ENCODE data around the gene GLT8D1.

- TF ChIP-seq GATA3 (IDR thresholded peaks at IDR 0.05; ENCODE audit: low read depth, low read length) (no peak), GATA2 (IDR thresholded peaks at IDR 0.05; ENCODE audit: low read depth, low read length) (no peak)
Observed at GRCh38 chr3:52712291-52713212, 7.0 kb upstream of the GLT8D1 start.
